ENCODE data around the gene PSORS1C2. TPM values are rescaled to one million over a fixed set of nuclear protein-coding genes. Genes with fewer than 3 reads are reported as not detected.
A peak's percentile ranks its signal among the peaks of the same experiment; 100 is the strongest.

Gene PSORS1C2
- total RNA-seq, 1 donor from 2014 or later: not detected

GRCh38 chr6:31158140-31158862, 19.4 kb upstream of the PSORS1C2 start, which contains the start of gene TCF19:
Gene TCF19 (plus strand): TSS chr6:31158589. CDS start chr6:31159470, 881 bp downstream.
- peak within 1 kb of the TSS; percentile 76 for H3K27ac ChIP-seq (ENCODE audit: low read depth, low read length)
- peak within 1 kb of the TSS; percentile 76 to 86 (median 84) for H3K4me3 ChIP-seq (ENCODE audit: low read length in 3 of 3)
- H3K9me3 ChIP-seq (ENCODE audit: control insufficient read depth in 3 of 3, low read length in 3 of 3): no peaks in the 10 kb centered on the region
- peak within 1 kb of the TSS; percentile 79 to 83 (median 81) for H3K9ac ChIP-seq (ENCODE audit: low read depth in 1 of 3, low read length in 3 of 3)
- peaks cover 19 to 35% (median 22%) of the 10 kb centered on the region in 3 donors for H3K4me1 ChIP-seq (ENCODE audit: control insufficient read depth in 3 of 3, insufficient read depth in 3 of 3, low read length in 3 of 3)
- H3K27me3 ChIP-seq (ENCODE audit: control insufficient read depth in 3 of 3, insufficient read depth in 3 of 3, low read length in 3 of 3): no peaks in the 10 kb centered on the region
- peaks cover 9 to 21% (median 16%) of the 10 kb centered on the region in 3 donors for H3K36me3 ChIP-seq (ENCODE audit: control insufficient read depth in 3 of 3, insufficient read depth in 3 of 3, low read length in 3 of 3)

- peaks cover 9 to 24% (median 14%) of the 10 kb centered on the region in 3 donors for H3K36me3 ChIP-seq (ENCODE audit: control insufficient read depth in 3 of 3, insufficient read depth in 3 of 3, low read length in 3 of 3)
- H3K9ac ChIP-seq (ENCODE audit: low read depth in 1 of 3, low read length in 3 of 3): peak within 1 kb of the TSS; percentile 79 to 83 (median 81)
- H3K27ac ChIP-seq (ENCODE audit: low read depth, low read length): peak within 1 kb of the TSS; percentile 76
- H3K9me3 ChIP-seq (ENCODE audit: control insufficient read depth in 3 of 3, low read length in 3 of 3): no peaks in the 10 kb centered on the region
- no peaks in the 10 kb centered on the region for H3K27me3 ChIP-seq (ENCODE audit: control insufficient read depth in 3 of 3, insufficient read depth in 3 of 3, low read length in 3 of 3)
- peak within 1 kb of the TSS; percentile 76 to 86 (median 84) for H3K4me3 ChIP-seq (ENCODE audit: low read length in 3 of 3)
- H3K4me1 ChIP-seq (ENCODE audit: control insufficient read depth in 3 of 3, insufficient read depth in 3 of 3, low read length in 3 of 3): peaks cover 19 to 35% (median 22%) of the 10 kb centered on the region in 3 donors
Observed at GRCh38 chr6:31157513-31158139, 18.8 kb upstream of the PSORS1C2 start, which contains the start of gene CCHCR1. Gene CCHCR1 (minus strand): TSS chr6:31157802. CDS start chr6:31157600, 202 bp downstream.

GRCh38 chr6:31156641-31157040, 17.8 kb upstream of the PSORS1C2 start:
- Histone ChIP-seq H3K27ac (ENCODE audit: low read depth, low read length) (no peak overlapping the region), H3K36me3 (ENCODE audit: control insufficient read depth in 3 of 3, insufficient read depth in 3 of 3, low read length in 3 of 3) (peaks cover 9 to 25% (median 14%) of the 10 kb centered on the region in 3 donors), H3K27me3 (ENCODE audit: control insufficient read depth in 3 of 3, insufficient read depth in 3 of 3, low read length in 3 of 3) (no peaks in the 10 kb centered on the region), H3K4me1 (ENCODE audit: control insufficient read depth in 3 of 3, insufficient read depth in 3 of 3, low read length in 3 of 3) (peaks cover 19 to 35% (median 22%) of the 10 kb centered on the region in 3 donors), H3K4me3 (ENCODE audit: low read length in 3 of 3) (peak overlapping the region in 1 of 3 donors; percentile 10), H3K9ac (ENCODE audit: low read depth in 1 of 3, low read length in 3 of 3) (no peak overlapping the region), H3K9me3 (ENCODE audit: control insufficient read depth in 3 of 3, low read length in 3 of 3) (no peaks in the 10 kb centered on the region)

- H3K4me1 ChIP-seq (ENCODE audit: control insufficient read depth in 3 of 3, insufficient read depth in 3 of 3, low read length in 3 of 3): peaks cover 15 to 31% (median 20%) of the 10 kb centered on the region in 3 donors
- no peaks in the 10 kb centered on the region for H3K9me3 ChIP-seq (ENCODE audit: control insufficient read depth in 3 of 3, low read length in 3 of 3)
Observed at GRCh38 chr6:31154436-31154835, 15.6 kb upstream of the PSORS1C2 start.

GRCh38 chr6:31152781-31153180, 13.9 kb upstream of the PSORS1C2 start:
- Histone ChIP-seq H3K36me3 (ENCODE audit: control insufficient read depth in 3 of 3, insufficient read depth in 3 of 3, low read length in 3 of 3) (peaks cover 28 to 56% (median 33%) of the 10 kb centered on the region in 3 donors), H3K27me3 (ENCODE audit: control insufficient read depth in 3 of 3, insufficient read depth in 3 of 3, low read length in 3 of 3) (no peaks in the 10 kb centered on the region), H3K9ac (ENCODE audit: low read depth in 1 of 3, low read length in 3 of 3) (no peak overlapping the region), H3K4me3 (ENCODE audit: low read length in 3 of 3) (no peak overlapping the region), H3K4me1 (ENCODE audit: control insufficient read depth in 3 of 3, insufficient read depth in 3 of 3, low read length in 3 of 3) (peaks cover 5 to 21% (median 11%) of the 10 kb centered on the region in 3 donors), H3K27ac (ENCODE audit: low read depth, low read length) (no peak overlapping the region), H3K9me3 (ENCODE audit: control insufficient read depth in 3 of 3, low read length in 3 of 3) (no peaks in the 10 kb centered on the region)

More at GRCh38 chr6:31154436-31154835, 15.6 kb upstream of the PSORS1C2 start:
- no peak overlapping the region for H3K4me3 ChIP-seq (ENCODE audit: low read length in 3 of 3)
- H3K27ac ChIP-seq (ENCODE audit: low read depth, low read length): no peak overlapping the region
- H3K27me3 ChIP-seq (ENCODE audit: control insufficient read depth in 3 of 3, insufficient read depth in 3 of 3, low read length in 3 of 3): no peaks in the 10 kb centered on the region
- H3K9ac ChIP-seq (ENCODE audit: low read depth in 1 of 3, low read length in 3 of 3): no peak overlapping the region
- peaks cover 23 to 45% (median 30%) of the 10 kb centered on the region in 3 donors for H3K36me3 ChIP-seq (ENCODE audit: control insufficient read depth in 3 of 3, insufficient read depth in 3 of 3, low read length in 3 of 3)

GRCh38 chr6:31149827-31150447, 11.1 kb upstream of the PSORS1C2 start:
- no peak overlapping the region for H3K9ac ChIP-seq (ENCODE audit: low read depth in 1 of 3, low read length in 3 of 3)
- H3K27ac ChIP-seq (ENCODE audit: low read depth, low read length): no peak overlapping the region
- no peaks in the 10 kb centered on the region for H3K4me1 ChIP-seq (ENCODE audit: control insufficient read depth in 3 of 3, insufficient read depth in 3 of 3, low read length in 3 of 3)
- peaks cover 33 to 57% (median 35%) of the 10 kb centered on the region in 3 donors for H3K36me3 ChIP-seq (ENCODE audit: control insufficient read depth in 3 of 3, insufficient read depth in 3 of 3, low read length in 3 of 3)
- no peaks in the 10 kb centered on the region for H3K27me3 ChIP-seq (ENCODE audit: control insufficient read depth in 3 of 3, insufficient read depth in 3 of 3, low read length in 3 of 3)
- no peak overlapping the region for H3K4me3 ChIP-seq (ENCODE audit: low read length in 3 of 3)
- H3K9me3 ChIP-seq (ENCODE audit: control insufficient read depth in 3 of 3, low read length in 3 of 3): no peaks in the 10 kb centered on the region

- H3K9ac ChIP-seq (ENCODE audit: low read depth in 1 of 3, low read length in 3 of 3): no peak overlapping the region
- no peak overlapping the region for H3K4me3 ChIP-seq (ENCODE audit: low read length in 3 of 3)
- H3K4me1 ChIP-seq (ENCODE audit: control insufficient read depth in 3 of 3, insufficient read depth in 3 of 3, low read length in 3 of 3): peaks cover 0 to 12% (median 0%) of the 10 kb centered on the region in 3 donors
- no peak overlapping the region for H3K27ac ChIP-seq (ENCODE audit: low read depth, low read length)
- H3K9me3 ChIP-seq (ENCODE audit: control insufficient read depth in 3 of 3, low read length in 3 of 3): no peaks in the 10 kb centered on the region
- H3K36me3 ChIP-seq (ENCODE audit: control insufficient read depth in 3 of 3, insufficient read depth in 3 of 3, low read length in 3 of 3): peaks cover 29 to 44% (median 44%) of the 10 kb centered on the region in 3 donors
- H3K27me3 ChIP-seq (ENCODE audit: control insufficient read depth in 3 of 3, insufficient read depth in 3 of 3, low read length in 3 of 3): no peaks in the 10 kb centered on the region
Observed at GRCh38 chr6:31145386-31145785, 6.5 kb upstream of the PSORS1C2 start.

GRCh38 chr6:31144970-31145340, 6.1 kb upstream of the PSORS1C2 start:
- H3K27me3 ChIP-seq (ENCODE audit: control insufficient read depth in 3 of 3, insufficient read depth in 3 of 3, low read length in 3 of 3): no peaks in the 10 kb centered on the region
- peaks cover 25 to 40% (median 39%) of the 10 kb centered on the region in 3 donors for H3K36me3 ChIP-seq (ENCODE audit: control insufficient read depth in 3 of 3, insufficient read depth in 3 of 3, low read length in 3 of 3)
- H3K27ac ChIP-seq (ENCODE audit: low read depth, low read length): no peak overlapping the region
- H3K9ac ChIP-seq (ENCODE audit: low read depth in 1 of 3, low read length in 3 of 3): no peak overlapping the region
- peaks cover 0 to 12% (median 0%) of the 10 kb centered on the region in 3 donors for H3K4me1 ChIP-seq (ENCODE audit: control insufficient read depth in 3 of 3, insufficient read depth in 3 of 3, low read length in 3 of 3)
- no peaks in the 10 kb centered on the region for H3K9me3 ChIP-seq (ENCODE audit: control insufficient read depth in 3 of 3, low read length in 3 of 3)
- H3K4me3 ChIP-seq (ENCODE audit: low read length in 3 of 3): no peak overlapping the region

- H3K27me3 ChIP-seq (ENCODE audit: control insufficient read depth in 3 of 3, insufficient read depth in 3 of 3, low read length in 3 of 3): no peaks in the 10 kb centered on the region
- H3K9me3 ChIP-seq (ENCODE audit: control insufficient read depth in 3 of 3, low read length in 3 of 3): no peaks in the 10 kb centered on the region
- peaks cover 21 to 37% (median 36%) of the 10 kb centered on the region in 3 donors for H3K36me3 ChIP-seq (ENCODE audit: control insufficient read depth in 3 of 3, insufficient read depth in 3 of 3, low read length in 3 of 3)
- no peak overlapping the region for H3K4me3 ChIP-seq (ENCODE audit: low read length in 3 of 3)
- no peak overlapping the region for H3K27ac ChIP-seq (ENCODE audit: low read depth, low read length)
- H3K9ac ChIP-seq (ENCODE audit: low read depth in 1 of 3, low read length in 3 of 3): no peak overlapping the region
- peaks cover 0 to 14% (median 0%) of the 10 kb centered on the region in 3 donors for H3K4me1 ChIP-seq (ENCODE audit: control insufficient read depth in 3 of 3, insufficient read depth in 3 of 3, low read length in 3 of 3)
Observed at GRCh38 chr6:31144296-31144969, 5.6 kb upstream of the PSORS1C2 start.
